Aorta (tissue), 5 donors: ENCODE measurements around the gene POSTN. TPM values are rescaled to one million over a fixed set of nuclear protein-coding genes. Genes with fewer than 3 reads are reported as not detected.

Experiments used
- ATAC-seq: fragments of 200-7000 bp; cut with Tn5 transposase; one replicate; pipeline ENCODE4 v1.9.1; 2022; ENCODE audit warnings: moderate library complexity; ENCODE audit not compliant: low FRiP score
- DNase-seq, 2 donors: peaks; one replicate each; pipeline ENCODE4 v3.0.0-alpha.2; 2020
- H3K27ac ChIP-seq, 2 donors: one replicate each; pipeline ENCODE4 v1.5.1; 2013; ENCODE audit warnings: low read length in 2 of 2, mild to moderate bottlenecking in 2 of 2, moderate library complexity in 2 of 2, control low read depth in 1 of 2, inconsistent platforms in 1 of 2, low read depth in 1 of 2
- H3K27me3 ChIP-seq, 2 donors: one replicate each; pipeline ENCODE4 v1.6.1; 2013; ENCODE audit warnings: control low read depth in 1 of 2, low read length in 1 of 2, mild to moderate bottlenecking in 1 of 2, moderate library complexity in 1 of 2; ENCODE audit not compliant: insufficient read depth in 2 of 2, control insufficient read depth in 1 of 2
- H3K36me3 ChIP-seq, 2 donors: one replicate each; pipeline ENCODE4 v1.6.1; 2013; ENCODE audit warnings: control low read depth in 1 of 2, low read length in 1 of 2, mild to moderate bottlenecking in 1 of 2; ENCODE audit not compliant: insufficient read depth in 2 of 2, control insufficient read depth in 1 of 2
- H3K4me1 ChIP-seq, 2 donors: one replicate each; pipeline ENCODE4 v1.6.1; 2013; ENCODE audit warnings: low read length in 2 of 2, control low read depth in 1 of 2, mild to moderate bottlenecking in 1 of 2, moderate library complexity in 1 of 2; ENCODE audit not compliant: insufficient read depth in 2 of 2, control insufficient read depth in 1 of 2
- H3K4me3 ChIP-seq, 2 donors: one replicate each; pipeline ENCODE4 v1.5.1; 2013; ENCODE audit warnings: low read length in 2 of 2, control low read depth in 1 of 2, mild to moderate bottlenecking in 1 of 2
- H3K9me3 ChIP-seq: one replicate; pipeline ENCODE4 v1.6.1; 2013; ENCODE audit warnings: mild to moderate bottlenecking, low read length; ENCODE audit not compliant: control insufficient read depth
- WGBS, 2 donors: extraction: QIAGEN DNeasy Blood & Tissue Kit; methylation state at CpG; one replicate each; pipeline ENCODE4 v1.1.7; 2013; 5-methylcytosine and 5-hydroxymethylcytosine counted together
- intact Hi-C, 2 donors: fragments of 100-400 bp; cut with DNase I; formaldehyde crosslinking; loops; one replicate each; pipeline versions ENCODE4 v1.14.2 to v1.15.0; 2022
- polyA plus RNA-seq, 2 donors: library from polyadenylated mRNA; stranded (reverse); fragments of 200-250 nt; gene quantifications; one replicate each; pipeline ENCODE4 v1.2.3, GENCODE V29; 2013
- total RNA-seq, 2 donors: library from RNA; stranded (reverse); fragmentation: NEBNext Ultra II Directional; extraction: Animal tissue kit (Norgen Biotek cat#: 25700); gene quantifications; one replicate each; pipeline ENCODE4 v1.2.1, GENCODE V29; 2021
- donor health status: healthy with polysubstance abuse.
- donor health status: Bipolar disorder and iron deficiency.
- donor health status: DM: no; HTN: no; CAD: no.
- donor health status: DM: no; HTN: no; CAD: no.
- donor health status: DM: yes; HTN: yes; CAD: no.

POSTN gene
- total and polyA plus RNA-seq, 4 donors = 100 to 218 (median 175) TPM

GRCh38 chr13:37544995-37545394 is 53.6 kb downstream of the POSTN start:
- 98 to 99% methylated on average over 3 of the region's 3 CpGs for WGBS, 2 donors
- Histone ChIP-seq H3K27me3 (no peaks in the 10 kb centered on the region), H3K4me3 (no peak overlapping the region), H3K27ac (no peak overlapping the region), H3K36me3 (no peaks in the 10 kb centered on the region), H3K4me1 (no peaks in the 10 kb centered on the region), H3K9me3 (no peaks in the 10 kb centered on the region)
- intact Hi-C loops = no loop called here
- no peak for DNase-seq
- ATAC-seq = no peak

GRCh38 chr13:37539976-37540605 is 58.5 kb downstream of the POSTN start:
- no peak overlapping the region for H3K4me3 ChIP-seq
- H3K27me3 ChIP-seq = no peaks in the 10 kb centered on the region
- WGBS, 2 donors = 91 to 94% methylated on average over 3 of the region's 3 CpGs
- H3K9me3 ChIP-seq = no peaks in the 10 kb centered on the region
- H3K27ac ChIP-seq = no peak overlapping the region
- H3K36me3 ChIP-seq = no peaks in the 10 kb centered on the region
- intact Hi-C loops = no loop called here
- H3K4me1 ChIP-seq = no peaks in the 10 kb centered on the region
- ATAC-seq (no peak), DNase-seq (no peak)

GRCh38 chr13:37539170-37539569 is 59.4 kb downstream of the POSTN start:
- DNase-seq (no peak), ATAC-seq (no peak)
- H3K27me3 ChIP-seq = no peaks in the 10 kb centered on the region
- H3K9me3 ChIP-seq = no peaks in the 10 kb centered on the region
- no peaks in the 10 kb centered on the region for H3K36me3 ChIP-seq
- WGBS, 2 donors = 88 to 94% methylated on average over 2 of the region's 2 CpGs
- no peak overlapping the region for H3K27ac ChIP-seq
- H3K4me3 ChIP-seq = no peak overlapping the region
- no peaks in the 10 kb centered on the region for H3K4me1 ChIP-seq
- intact Hi-C loops = no loop called here

- Histone ChIP-seq H3K27ac (no peak overlapping the region), H3K27me3 (no peaks in the 10 kb centered on the region), H3K36me3 (no peaks in the 10 kb centered on the region), H3K4me1 (no peaks in the 10 kb centered on the region), H3K4me3 (no peak overlapping the region), H3K9me3 (no peaks in the 10 kb centered on the region)
- 51 to 56% methylated on average over 2 of the region's 2 CpGs for WGBS, 2 donors
- ATAC-seq (no peak), DNase-seq (no peak)
- intact Hi-C loops = no loop called here
These were observed 63.1 kb downstream of the POSTN start for GRCh38 chr13:37535501-37535900.

GRCh38 chr13:37534676-37535075 is 63.9 kb downstream of the POSTN start:
- no peak for ATAC-seq
- intact Hi-C loops = no loop called here
- no peaks in the 10 kb centered on the region for H3K36me3 ChIP-seq
- no peaks in the 10 kb centered on the region for H3K4me1 ChIP-seq
- no peak for DNase-seq
- H3K9me3 ChIP-seq = no peaks in the 10 kb centered on the region
- no peak overlapping the region for H3K27ac ChIP-seq
- no peak overlapping the region for H3K4me3 ChIP-seq
- no peaks in the 10 kb centered on the region for H3K27me3 ChIP-seq
- 81 to 87% methylated on average over 1 of the region's 1 CpG for WGBS, 2 donors

- WGBS, 2 donors = 18 to 32% methylated on average over 3 of the region's 3 CpGs
- Histone ChIP-seq H3K27ac (no peak overlapping the region), H3K36me3 (no peaks in the 10 kb centered on the region), H3K4me3 (no peak overlapping the region), H3K4me1 (no peaks in the 10 kb centered on the region), H3K9me3 (no peaks in the 10 kb centered on the region), H3K27me3 (no peaks in the 10 kb centered on the region)
- ATAC-seq (no peak), DNase-seq (no peak)
- intact Hi-C loops = no loop called here
These were observed 64.4 kb downstream of the POSTN start for GRCh38 chr13:37534181-37534580.

- intact Hi-C loops = no loop called here
- Histone ChIP-seq H3K4me1 (no peaks in the 10 kb centered on the region), H3K27me3 (no peaks in the 10 kb centered on the region), H3K9me3 (no peaks in the 10 kb centered on the region), H3K4me3 (no peak overlapping the region), H3K36me3 (no peaks in the 10 kb centered on the region), H3K27ac (no peak overlapping the region)
- WGBS, 2 donors = 60 to 64% methylated on average over 2 of the region's 2 CpGs
- DNase-seq = no peak
- no peak for ATAC-seq
These were observed 67.5 kb downstream of the POSTN start for GRCh38 chr13:37531049-37531448.

- Histone ChIP-seq H3K27me3 (no peaks in the 10 kb centered on the region), H3K9me3 (no peaks in the 10 kb centered on the region), H3K4me1 (no peaks in the 10 kb centered on the region), H3K4me3 (no peak overlapping the region), H3K36me3 (no peaks in the 10 kb centered on the region), H3K27ac (no peak overlapping the region)
- ATAC-seq = no peak
- DNase-seq = no peak
- WGBS, 2 donors = 89 to 96% methylated on average over 2 of the region's 2 CpGs
- intact Hi-C loops = no loop called here
These were observed 68.7 kb downstream of the POSTN start for GRCh38 chr13:37529751-37530385.

GRCh38 chr13:37526710-37527473 is 71.7 kb downstream of the POSTN start:
- 31 to 39% methylated on average over 3 of the region's 3 CpGs for WGBS, 2 donors
- H3K36me3 ChIP-seq = no peaks in the 10 kb centered on the region

More at GRCh38 chr13:37526710-37527473, 71.7 kb downstream of the POSTN start:
- DNase-seq (no peak), ATAC-seq (no peak)
- H3K27ac ChIP-seq = no peak overlapping the region
- no peaks in the 10 kb centered on the region for H3K4me1 ChIP-seq
- intact Hi-C loops = no loop called here
- no peaks in the 10 kb centered on the region for H3K9me3 ChIP-seq
- no peaks in the 10 kb centered on the region for H3K27me3 ChIP-seq
- no peak overlapping the region for H3K4me3 ChIP-seq
